PC-3 (cell line): ENCODE measurements around the gene FSTL4.

Experiments
- EZH2 ChIP-seq: fragments of 300-600 bp; sonication (generic); IDR thresholded peaks from one replicate; pipeline ENCODE4 v1.6.1; 2017; ENCODE audit warnings: antibody characterized with exemption, mild to moderate bottlenecking, low read length; ENCODE audit not compliant: unreplicated experiment
- EZH2phosphoT487 ChIP-seq: fragments of 300-600 bp; sonication (generic); IDR thresholded peaks from 2 replicates; pipeline ENCODE4 v1.6.1; 2018; ENCODE audit warnings: mild to moderate bottlenecking, antibody characterized with exemption, low read length, borderline replicate concordance
- TF ChIP-seq, protein P1 (sequence below): fragments of 300-600 bp; sonication (generic); conservative IDR thresholded peaks from 2 replicates; pipeline ENCODE4 v1.5.1; 2017; ENCODE audit warnings: antibody characterized with exemption, low read depth, mild to moderate bottlenecking, low read length

DNA sequence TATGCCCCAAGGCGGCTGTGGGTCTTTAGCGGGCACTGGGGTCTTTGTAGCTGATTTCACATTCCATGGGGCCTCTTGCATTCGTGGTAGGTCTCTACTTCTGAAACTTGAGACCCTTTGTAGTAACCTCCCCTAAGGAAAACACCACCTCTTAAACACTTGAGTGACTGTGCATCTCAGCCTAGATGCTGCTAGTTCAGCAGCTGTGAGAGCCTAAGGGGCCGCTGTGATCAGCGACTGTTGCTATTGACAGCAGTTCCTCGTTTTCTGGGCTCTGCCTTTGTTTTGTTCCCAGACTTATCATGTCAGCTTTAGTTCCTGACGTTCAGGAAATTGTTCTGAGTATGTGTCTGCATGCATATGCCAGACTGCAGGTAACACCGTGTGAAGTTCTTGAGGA is 389.4 kb downstream of the FSTL4 start:
- no peak for TF ChIP-seq EZH2
- TF ChIP-seq, protein P1, sequence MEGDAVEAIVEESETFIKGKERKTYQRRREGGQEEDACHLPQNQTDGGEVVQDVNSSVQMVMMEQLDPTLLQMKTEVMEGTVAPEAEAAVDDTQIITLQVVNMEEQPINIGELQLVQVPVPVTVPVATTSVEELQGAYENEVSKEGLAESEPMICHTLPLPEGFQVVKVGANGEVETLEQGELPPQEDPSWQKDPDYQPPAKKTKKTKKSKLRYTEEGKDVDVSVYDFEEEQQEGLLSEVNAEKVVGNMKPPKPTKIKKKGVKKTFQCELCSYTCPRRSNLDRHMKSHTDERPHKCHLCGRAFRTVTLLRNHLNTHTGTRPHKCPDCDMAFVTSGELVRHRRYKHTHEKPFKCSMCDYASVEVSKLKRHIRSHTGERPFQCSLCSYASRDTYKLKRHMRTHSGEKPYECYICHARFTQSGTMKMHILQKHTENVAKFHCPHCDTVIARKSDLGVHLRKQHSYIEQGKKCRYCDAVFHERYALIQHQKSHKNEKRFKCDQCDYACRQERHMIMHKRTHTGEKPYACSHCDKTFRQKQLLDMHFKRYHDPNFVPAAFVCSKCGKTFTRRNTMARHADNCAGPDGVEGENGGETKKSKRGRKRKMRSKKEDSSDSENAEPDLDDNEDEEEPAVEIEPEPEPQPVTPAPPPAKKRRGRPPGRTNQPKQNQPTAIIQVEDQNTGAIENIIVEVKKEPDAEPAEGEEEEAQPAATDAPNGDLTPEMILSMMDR = no peak
- TF ChIP-seq EZH2phosphoT487 = no peak
